GM18519 (cell line): ENCODE data around the gene NTSR1.

Experiments used
- ATAC-seq: cut with Tn5 transposase; IDR thresholded peaks from one replicate; pipeline ENCODE4 v1.9.1; 2021; ENCODE audit warnings: mild to moderate bottlenecking, moderate library complexity; ENCODE audit not compliant: unreplicated experiment, low FRiP score

The NTSR1 gene

GRCh38 chr20:62723768-62724450 is 15.3 kb downstream of the NTSR1 start:
- ATAC-seq, result no peak

DNA sequence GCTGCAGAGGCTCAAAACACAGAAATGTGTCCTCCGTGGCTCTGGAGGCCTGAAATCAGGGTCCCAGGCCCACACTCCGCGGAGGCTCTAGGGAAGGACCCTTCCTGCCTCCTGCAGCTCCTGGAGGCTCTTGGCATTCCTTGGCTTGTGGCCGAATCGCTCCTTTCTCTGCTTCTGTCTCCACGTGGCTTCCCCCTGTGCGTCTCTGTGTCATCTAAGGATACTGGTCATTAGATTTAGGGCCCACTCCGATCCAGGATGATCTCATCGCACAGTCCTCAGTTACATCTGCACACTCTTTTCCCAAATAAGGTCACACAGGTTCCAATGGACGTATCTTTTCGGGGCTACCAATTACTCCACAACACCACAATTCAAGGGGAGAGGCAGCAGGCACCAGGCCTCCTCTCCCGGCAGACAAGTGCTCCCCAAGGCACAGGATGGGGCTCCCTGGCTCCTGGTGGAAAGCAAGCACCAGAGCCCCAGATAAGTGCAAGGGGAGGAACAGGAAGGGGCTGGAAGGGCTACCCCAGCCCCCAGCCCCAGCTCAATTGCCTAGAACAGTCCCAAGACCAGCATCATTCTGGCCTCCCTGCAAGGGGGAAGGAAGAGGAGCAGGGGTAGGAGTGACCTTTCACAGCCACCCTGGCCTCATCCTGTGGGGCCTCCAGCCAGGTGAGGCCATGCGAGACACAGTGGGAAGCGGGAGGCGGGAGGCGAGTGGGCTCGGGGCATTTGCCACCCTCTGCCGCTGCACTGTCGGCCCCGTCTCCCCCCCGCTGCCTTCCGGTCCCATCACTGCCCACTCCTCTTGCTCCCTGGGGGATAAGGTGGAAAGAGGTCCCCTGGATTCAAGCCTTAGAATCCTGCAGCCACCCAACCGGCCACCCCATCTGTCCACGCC is 16.3 kb downstream of the NTSR1 start:
- ATAC-seq, result no peak

- no peak for ATAC-seq
Measured at GRCh38 chr20:62725596-62726268, 17.1 kb downstream of the NTSR1 start.

DNA sequence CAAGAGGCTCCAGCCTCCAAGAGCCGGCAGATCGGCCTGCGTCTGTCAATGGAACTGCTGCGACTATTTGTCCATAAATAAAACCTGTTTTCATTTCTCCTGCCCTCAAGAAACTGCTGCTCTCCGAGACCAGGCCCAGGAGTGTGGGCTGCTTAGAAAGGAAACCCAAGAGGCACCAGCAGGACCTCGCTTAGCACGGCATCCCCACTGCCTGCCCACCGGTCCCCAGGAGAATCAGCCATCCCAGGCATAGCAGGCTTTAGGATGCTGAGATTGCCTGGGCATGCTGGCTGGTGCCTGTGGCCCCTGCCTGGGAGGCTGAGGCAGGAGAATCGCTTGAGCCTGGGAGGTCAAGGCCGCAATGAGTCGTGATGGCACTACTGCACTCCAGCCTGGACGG is 17.6 kb downstream of the NTSR1 start:
- ATAC-seq, result no peak

DNA sequence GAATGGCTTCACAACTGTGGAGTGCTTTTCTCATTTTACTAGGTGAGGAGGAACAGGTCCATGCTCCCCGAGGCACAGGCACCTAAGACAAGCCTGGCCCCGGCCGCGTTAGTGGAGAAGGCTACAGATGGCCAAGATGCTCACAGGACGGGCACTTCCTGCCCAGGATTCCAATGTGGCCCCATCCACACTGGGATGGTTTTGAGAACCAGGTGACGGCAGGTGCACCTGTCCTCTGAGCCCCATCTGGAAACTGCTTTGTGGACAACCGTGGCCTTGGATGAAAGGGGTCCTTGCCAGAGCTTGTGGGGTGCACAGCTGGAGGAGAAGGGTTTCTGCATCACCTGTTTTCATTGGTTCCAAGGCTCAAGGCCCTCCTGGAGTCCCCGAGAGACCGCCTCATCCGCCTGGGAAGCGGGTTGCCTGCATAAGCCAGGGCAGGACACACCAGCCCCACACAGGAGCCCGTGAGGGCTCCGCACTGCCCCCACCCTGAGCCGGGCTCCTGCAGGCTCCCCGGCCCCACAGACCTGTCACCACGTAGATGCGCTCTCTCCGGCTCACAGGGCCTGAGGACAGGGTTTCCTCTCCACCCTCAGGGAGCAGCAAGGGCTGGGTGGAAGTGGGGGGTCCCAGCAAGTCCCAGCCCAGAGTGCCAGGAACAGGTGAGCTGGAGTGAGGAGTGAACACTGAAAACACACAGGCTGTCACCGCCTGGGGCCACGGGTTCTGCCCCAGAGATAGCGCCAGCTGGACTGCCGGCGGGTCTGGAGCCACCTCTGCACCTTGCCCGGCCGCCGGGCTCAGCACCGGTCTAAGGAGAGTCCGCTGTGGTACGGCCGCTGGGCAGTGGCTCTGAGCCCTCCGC is 18.3 kb downstream of the NTSR1 start:
- no peak for ATAC-seq

- no peak for ATAC-seq
Measured at GRCh38 chr20:62727584-62728027, 19.0 kb downstream of the NTSR1 start.

- no peak for ATAC-seq
Measured at GRCh38 chr20:62728028-62728780, 19.6 kb downstream of the NTSR1 start.

GRCh38 chr20:62728781-62729300 is 20.2 kb downstream of the NTSR1 start:
- ATAC-seq, result no peak

DNA sequence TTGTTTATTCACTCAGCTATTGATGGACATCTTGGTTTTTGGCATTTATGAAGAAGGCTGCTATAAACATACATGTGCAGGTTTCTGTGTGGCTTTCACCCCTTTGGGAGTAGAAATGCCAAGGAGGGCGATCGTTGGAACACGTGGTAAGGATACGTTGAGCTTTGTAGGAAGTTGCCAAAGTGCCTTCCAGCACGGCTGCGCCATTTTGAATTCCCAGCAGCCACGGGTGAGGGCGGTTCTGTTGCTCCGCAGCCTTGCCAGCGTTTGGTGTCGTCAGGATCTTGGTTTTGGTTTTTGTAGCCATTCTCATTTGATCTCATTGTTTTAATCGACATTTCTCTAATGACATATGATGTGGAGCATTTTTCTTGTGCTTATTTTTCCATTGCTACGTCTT is 21.8 kb downstream of the NTSR1 start:
- no peak for ATAC-seq

DNA sequence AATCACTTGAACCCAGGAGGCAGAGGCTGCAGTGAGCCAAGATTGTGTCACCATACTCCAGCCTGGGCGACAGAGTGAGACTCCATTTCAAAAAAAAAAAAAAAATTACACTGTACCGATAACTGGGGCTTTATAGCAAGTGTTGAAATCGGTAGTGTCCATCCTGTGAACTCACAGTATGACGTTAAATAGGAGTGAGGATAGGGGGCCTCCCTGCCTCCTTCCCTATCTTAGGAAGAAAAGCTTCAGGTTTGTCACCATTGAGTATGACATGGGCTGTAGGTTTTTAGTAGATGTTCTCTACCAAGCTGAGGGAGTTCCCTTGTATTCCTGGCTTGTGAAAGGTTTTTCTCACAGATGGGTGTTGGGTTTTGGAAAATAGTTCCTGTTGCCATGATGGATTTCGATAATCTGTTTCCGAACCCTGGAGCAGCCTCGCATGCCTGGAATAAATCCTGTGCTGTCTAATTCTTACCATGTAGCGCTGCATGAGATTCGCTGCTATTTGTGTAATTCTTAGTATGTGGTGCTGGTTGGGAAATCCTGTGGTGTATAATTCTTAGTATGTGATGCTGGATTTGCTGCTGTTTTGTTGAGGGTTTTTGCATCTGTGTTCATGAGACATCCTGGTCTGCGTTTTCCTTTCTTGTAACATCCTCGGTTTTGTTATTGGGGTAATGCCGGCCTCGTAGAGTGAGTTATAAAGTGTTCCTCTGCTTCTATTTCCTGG is 23.6 kb downstream of the NTSR1 start:
- no peak for ATAC-seq

DNA sequence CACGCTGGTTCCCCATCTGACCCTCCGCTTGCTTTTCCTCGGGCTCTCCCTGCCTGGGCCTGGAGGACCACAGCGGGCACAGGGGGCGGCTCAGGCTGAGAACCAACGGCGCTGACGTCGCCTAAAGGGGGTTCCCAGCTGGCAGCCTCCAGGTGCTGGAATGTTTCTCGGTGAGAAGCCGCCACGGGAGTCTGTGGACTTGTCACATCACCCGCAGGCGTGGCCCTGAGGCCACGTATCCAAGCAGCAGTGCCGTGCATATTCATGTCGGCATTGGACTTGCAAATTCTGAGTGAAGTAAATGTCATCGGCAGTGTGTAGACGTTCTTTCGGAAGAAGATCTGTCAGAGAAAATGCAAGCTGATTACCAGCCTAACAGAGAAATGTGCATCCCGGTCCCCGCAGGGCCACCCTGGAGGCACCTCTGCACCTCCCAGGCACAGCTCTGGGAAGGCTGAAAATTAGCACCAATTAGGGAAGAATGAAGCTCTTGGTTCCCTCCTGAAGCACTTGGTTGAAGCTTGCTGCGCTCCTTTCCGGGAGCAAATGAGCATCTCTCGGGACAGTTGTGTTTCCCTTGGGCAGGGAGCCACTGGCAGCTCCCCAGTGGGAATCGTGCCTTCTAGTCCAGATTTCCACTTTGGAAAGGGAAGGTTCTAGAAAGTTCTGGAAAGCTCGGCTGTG is 24.3 kb downstream of the NTSR1 start:
- no peak for ATAC-seq

DNA sequence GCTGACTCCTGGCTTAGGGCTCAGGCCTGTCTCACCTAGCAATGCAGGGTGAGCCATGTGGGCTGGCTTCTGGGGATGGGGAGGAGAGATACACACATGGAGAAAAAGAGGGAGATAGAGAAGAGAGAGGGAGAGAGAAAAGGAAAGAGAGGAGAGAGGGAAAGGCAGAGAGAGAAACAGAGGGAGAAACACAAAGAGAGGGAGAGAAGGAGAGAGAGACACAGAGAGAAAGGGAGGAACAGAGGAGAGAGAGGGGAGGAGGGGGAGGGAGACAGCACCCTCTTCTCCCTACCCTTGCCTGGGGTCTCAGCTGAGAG is 24.8 kb downstream of the NTSR1 start:
- no peak for ATAC-seq

GRCh38 chr20:62733891-62734290 is 25.3 kb downstream of the NTSR1 start:
- ATAC-seq, result no peak

GRCh38 chr20:62734326-62734725 is 25.7 kb downstream of the NTSR1 start:
- ATAC-seq, result no peak

- ATAC-seq, result no peak
Measured at GRCh38 chr20:62734881-62735280, 26.2 kb downstream of the NTSR1 start.

DNA sequence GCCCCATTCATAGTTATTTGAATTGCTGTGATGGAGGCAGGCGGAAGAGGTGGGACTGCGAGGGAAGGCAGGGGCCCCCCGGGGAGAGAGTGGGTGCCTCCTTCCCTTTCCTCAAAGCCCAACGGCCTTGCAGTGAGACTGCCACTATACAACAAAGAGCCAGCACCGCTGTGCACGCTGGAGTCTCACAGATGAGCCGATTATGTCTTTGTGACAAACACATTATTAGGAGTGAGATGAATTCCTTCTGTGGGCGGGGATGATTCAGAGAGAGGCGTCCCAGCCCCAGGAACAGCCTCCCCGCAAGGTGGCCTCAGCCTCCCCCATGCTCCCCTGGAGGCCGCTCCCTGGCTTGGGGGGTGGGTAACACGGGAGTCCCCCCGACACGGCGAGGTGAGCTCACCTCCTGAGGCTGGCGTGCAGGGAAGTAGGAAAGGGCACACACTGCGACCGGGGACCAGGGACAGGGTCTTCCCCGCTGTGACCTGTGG is 26.7 kb downstream of the NTSR1 start:
- ATAC-seq, result no peak

GRCh38 chr20:62736026-62736406 is 27.4 kb downstream of the NTSR1 start:
- no peak for ATAC-seq

DNA sequence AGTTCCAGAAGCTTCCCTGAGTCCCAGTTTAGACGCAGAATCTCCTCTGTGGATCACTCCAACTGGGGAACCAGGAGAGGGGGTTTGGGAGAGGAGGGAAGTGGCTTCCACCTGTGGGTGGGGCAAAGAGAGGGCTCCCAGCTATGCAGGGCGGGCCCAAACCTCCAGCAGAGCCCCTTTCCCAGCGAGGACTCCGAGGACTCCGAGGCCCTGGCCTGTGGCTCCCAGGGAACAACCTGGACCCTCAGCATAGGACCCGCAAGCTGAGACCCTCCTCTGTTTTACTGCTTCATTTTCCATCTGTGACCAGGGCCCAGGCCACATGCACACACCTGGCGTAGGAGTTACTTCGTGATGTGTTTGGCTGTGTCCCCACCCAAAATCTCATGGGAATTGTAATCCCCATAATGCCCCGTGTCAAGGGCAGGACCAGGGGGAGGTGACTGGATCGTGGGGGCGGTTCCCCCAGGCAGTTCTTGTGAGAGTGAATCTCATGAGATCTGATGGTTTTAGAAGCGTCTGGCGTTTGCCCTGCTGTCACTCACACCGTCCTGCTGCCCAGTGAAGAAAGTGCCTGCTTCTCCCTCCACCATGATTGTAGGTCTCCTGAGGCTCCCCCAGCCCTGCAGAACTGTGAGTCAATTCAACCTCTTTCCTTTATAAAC is 27.9 kb downstream of the NTSR1 start:
- ATAC-seq, result no peak
